Measurements from ENCODE around the gene VPS41.

The VPS41 gene

GRCh38 chr7:38723327-38723726 is 185.7 kb downstream of the VPS41 start:
- no peak for DNase-seq

- no peak for DNase-seq
Observed at GRCh38 chr7:38716397-38716796, 192.6 kb downstream of the VPS41 start.

- DNase-seq: no peak
Observed at GRCh38 chr7:38709123-38709522, 199.9 kb downstream of the VPS41 start.

- DNase-seq: no peak
Observed at GRCh38 chr7:38704751-38705150, 204.2 kb downstream of the VPS41 start.

- no peak for DNase-seq
Observed at GRCh38 chr7:38704041-38704547, 204.9 kb downstream of the VPS41 start.

- no peak for DNase-seq
Observed at GRCh38 chr7:38703093-38703492, 205.9 kb downstream of the VPS41 start.

- DNase-seq: no peak
Observed at GRCh38 chr7:38702002-38702535, 206.9 kb downstream of the VPS41 start.

- DNase-seq: no peak
Observed at GRCh38 chr7:38700116-38700515, 208.9 kb downstream of the VPS41 start.

- no peak for DNase-seq
Observed at GRCh38 chr7:38699471-38699870, 209.5 kb downstream of the VPS41 start.

- no peak for DNase-seq
Observed at GRCh38 chr7:38694326-38694725, 214.7 kb downstream of the VPS41 start.

GRCh38 chr7:38686888-38687287 is 222.1 kb downstream of the VPS41 start:
- no peak for DNase-seq

- no peak for DNase-seq
Observed at GRCh38 chr7:38685851-38686250, 223.1 kb downstream of the VPS41 start.

- DNase-seq: no peak
Observed at GRCh38 chr7:38682606-38683005, 226.4 kb downstream of the VPS41 start.

- no peak for DNase-seq
Observed at GRCh38 chr7:38681882-38682281, 227.1 kb downstream of the VPS41 start.

GRCh38 chr7:38679419-38679818 is 229.6 kb downstream of the VPS41 start:
- no peak for DNase-seq

- no peak for DNase-seq
Observed at GRCh38 chr7:38678698-38679054, 230.3 kb downstream of the VPS41 start.

- DNase-seq: no peak
Observed at GRCh38 chr7:38677981-38678697, 230.9 kb downstream of the VPS41 start.

- DNase-seq: no peak
Observed at GRCh38 chr7:38675494-38676106, 233.4 kb downstream of the VPS41 start.

- DNase-seq: no peak
Observed at GRCh38 chr7:38674513-38674912, 234.5 kb downstream of the VPS41 start.

- DNase-seq: no peak
Observed at GRCh38 chr7:38673795-38674194, 235.2 kb downstream of the VPS41 start.

Measured in cerebellar nuclear complex (tissue), 1 donor.